GM23248 (cell line): ENCODE results near the gene DDX23.

ENCODE experiments used
- EZH2 ChIP-seq: fragments of 200-600 bp; sonication (generic); IDR thresholded peaks from 2 replicates; pipeline ENCODE4 v1.6.1; 2018; ENCODE audit warnings: antibody characterized with exemption, mild to moderate bottlenecking; ENCODE audit not compliant: insufficient read depth, poor library complexity, severe bottlenecking
- EZH2phosphoT487 ChIP-seq: fragments of 200-600 bp; sonication (generic); IDR thresholded peaks from 2 replicates; pipeline ENCODE4 v1.6.1; 2018; ENCODE audit warnings: antibody characterized with exemption, moderate library complexity, mild to moderate bottlenecking, low read depth; ENCODE audit not compliant: insufficient read depth

DNA sequence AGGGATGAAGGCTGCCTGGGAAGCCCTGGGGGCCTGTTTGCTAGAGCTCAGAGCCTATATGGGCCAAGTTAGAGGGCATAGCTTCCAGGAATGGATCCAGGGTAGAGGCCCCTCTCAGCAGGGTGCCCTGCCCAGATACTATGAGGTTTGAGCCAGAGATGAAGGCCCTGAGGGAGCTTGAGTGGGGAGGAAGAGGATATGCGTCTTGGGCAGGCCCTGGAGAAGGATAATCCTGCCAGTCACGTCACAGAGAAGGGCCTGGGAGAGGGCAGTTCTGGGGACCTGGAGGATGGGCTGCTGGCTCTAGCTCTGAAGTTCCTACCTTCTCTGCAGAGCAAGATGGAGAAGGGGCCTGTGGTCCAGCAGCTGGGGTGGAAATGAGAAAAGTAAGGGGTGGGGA lies 39.6 kb downstream of the DDX23 start:
- TF ChIP-seq EZH2phosphoT487 (no peak), EZH2 (no peak)
